GM19395 (cell line): ENCODE results near the gene TNIP3.

Source experiments
- ATAC-seq: cut with Tn5 transposase; IDR thresholded peaks from one replicate; pipeline ENCODE4 v1.9.1; 2021; ENCODE audit warnings: mild to moderate bottlenecking, moderate library complexity; ENCODE audit not compliant: unreplicated experiment

Gene TNIP3

DNA sequence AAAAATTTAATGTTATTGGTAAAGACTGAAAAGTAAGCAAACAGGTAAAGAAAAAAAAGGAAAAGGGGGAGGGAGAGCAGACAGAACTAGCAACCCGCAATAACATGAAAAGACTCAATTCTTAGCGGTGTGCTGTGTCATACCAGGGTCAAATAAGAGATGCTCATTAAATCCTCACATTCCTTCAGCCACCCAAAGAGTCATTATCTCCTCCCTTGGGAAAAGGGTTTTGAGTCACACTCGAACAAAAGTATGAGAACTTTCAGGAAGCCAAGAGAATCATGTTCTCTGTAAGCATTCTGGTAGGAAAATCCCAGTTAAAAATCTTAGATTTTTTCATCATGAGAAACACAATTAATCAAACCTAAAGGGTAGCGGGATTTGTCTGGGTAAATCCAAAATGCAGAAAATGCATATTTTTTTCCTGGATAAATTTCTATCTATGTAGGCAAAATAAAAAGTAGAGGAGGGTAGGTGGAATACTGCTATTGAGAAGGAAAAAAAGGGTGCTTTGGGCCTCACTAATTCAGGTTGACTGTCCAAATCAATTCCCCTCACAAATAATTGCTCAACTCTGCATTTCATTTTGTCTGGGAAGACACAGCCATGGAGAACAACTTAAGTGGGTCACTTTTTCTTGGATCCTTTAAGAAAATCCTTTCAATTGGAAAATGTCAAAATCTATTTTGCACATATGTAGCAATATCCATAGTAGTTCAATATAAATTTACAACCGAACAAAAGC, 23.2 kb downstream of the TNIP3 start:
- no peak for ATAC-seq

DNA sequence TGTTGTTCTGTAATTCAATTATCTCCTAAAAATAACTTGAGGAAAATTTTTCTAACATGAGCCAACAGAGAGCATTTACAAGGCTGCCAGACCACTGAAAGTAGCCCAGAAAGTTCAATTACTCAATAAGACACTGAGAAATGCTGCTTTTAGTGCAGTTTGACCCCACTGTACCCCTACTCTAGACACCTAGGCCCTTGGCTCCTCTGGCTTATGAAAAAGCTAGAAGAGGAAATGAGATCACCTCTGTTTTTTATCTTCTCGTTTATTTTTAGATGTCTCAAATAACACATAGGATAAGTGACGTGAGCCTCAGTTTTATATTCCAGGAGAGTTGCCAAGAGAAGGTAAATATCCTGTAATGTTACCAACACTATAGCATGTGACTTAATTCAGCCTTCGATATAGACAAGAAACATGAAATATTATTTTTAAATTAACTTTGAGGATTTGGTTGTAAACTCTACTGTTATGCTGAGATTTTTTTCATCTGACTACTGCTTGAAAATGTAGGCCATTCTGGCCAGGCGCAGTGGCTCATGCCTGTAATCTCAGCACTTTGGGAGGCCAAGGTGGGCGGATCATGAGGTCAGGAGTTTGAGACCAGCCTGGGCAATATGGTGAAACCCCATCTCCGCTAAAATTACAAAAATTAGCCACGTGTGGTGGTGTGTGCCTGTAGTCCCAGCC, 24.4 kb downstream of the TNIP3 start:
- peak; percentile 77 for ATAC-seq

DNA sequence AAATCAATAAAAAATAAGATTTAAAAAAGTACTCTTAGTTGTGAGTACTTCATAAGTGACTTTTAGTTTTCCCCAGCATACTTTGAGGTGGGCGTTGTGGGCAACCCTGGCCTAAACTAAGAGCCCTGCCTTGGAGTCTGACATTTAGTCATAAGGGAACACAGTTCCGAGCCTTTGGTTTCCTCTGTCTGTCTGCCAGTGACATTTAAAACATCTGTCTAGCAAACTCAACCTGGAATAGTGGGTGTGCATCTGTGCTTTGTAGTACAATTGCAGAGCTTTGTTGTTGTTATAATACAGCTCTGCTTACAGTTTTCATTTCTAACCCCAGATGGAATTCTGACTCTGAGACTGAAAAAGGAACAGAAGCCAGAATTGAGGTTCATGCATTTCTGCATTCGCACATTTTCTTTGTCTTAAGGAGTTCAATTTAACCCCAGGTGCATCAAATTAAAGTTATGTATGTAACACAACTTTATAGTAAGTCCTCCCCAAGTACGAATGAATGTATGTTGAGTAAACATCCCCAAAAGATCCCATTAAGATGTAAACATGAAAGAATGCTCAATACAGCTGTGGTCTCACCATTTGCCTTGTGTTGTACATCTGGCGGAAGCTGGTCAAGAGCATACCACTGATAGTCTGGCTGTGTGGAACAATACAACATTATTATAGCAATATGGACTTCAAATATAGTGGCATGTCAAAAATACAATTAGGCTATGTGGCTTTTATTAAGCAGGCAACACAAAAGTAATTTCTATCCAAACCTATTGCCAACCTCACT, 25.9 kb downstream of the TNIP3 start:
- ATAC-seq = no peak

DNA sequence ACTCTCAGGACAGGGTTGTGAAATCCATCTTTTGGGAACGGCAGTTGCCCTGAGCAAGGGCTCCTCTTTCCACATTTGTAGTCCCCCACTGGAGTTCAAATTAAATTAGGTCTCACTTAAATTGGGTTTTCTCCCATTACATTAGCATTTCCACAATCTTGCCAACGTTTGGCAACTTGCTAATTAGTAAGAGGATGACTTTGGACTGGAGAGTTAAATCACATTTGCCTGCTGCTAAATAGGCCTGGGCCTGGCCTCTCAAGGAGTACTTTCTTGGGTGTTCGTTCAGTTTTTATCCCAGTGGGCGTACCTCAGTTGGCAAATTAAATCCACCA, 33.8 kb downstream of the TNIP3 start:
- no peak for ATAC-seq

DNA sequence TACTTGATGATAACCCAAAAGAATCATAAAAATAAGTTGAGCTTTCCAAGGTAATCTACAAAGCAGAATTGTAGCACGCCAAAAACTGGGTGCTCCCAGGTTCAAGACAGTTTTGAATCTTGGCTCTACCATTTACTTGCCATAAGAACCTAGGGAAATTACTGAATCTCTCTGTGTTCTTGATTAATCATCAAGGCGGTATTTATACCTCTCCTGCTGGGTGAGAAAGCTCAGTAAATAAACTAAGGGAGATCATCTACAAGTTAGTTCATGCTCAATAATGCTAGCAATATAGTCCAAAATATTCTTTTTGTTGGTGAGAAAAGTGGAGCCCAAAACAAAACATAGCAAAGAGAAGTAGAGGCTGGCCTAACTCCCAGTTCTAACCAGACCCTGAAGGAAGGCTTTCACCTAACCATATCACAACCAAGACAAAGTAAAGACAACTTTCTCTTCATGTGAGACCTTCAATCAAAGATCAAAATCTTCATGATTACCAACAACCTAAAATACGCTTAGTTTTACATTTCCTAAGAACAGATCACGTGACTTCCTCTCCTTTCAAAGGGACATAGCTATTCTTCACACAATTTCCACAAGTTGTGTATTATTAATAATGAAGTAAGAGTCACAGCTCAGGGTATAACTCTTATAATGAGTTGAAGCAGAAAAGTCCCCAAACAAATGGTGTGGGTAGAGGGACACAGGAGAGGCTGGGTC, 34.4 kb downstream of the TNIP3 start:
- ATAC-seq = no peak

DNA sequence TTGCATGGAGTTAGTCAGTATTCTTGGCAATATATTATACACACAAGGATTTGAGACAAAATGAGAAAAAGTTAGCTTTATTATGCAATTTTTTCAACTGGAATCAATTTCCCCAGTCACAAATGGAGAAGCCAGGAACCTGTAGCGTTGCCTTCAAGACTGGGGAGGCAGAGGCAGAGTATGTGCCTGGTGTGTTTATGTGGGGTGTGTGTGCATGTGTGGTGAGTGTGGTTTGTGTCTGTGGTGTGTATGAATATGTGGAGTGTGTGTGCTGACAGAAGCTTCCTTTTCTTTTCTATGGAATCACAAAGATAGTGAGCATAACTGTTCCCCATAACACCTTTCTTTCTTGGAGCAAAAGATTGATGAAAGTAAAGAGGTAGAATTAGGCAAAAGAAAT, 37.0 kb downstream of the TNIP3 start:
- no peak for ATAC-seq

DNA sequence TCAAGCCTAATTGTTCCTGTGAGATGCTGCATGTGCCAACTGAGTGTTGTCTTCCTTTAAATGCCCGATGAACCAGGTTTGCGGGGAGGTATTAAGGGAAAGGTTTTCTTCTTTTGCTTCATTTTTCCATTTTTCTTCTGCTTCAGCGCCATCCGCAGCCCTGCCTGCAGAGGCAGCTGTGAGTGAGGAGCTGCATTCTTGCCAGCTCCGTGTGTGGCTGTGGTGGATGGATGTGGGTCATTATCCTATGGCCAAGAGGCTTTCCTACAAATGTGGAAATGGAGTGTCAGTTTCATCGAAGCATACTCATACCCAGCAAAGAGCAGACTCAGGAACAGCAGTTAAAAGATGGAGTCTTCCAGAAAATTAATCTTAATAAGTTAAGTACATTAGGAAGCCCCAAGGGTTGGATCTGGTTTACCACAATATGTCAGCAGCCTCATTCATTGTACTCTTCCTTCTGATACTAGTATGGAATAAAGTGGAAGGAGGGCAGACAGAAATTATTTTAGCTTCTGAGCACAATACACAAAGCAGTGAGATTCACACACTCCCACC, 37.6 kb downstream of the TNIP3 start:
- no peak for ATAC-seq

DNA sequence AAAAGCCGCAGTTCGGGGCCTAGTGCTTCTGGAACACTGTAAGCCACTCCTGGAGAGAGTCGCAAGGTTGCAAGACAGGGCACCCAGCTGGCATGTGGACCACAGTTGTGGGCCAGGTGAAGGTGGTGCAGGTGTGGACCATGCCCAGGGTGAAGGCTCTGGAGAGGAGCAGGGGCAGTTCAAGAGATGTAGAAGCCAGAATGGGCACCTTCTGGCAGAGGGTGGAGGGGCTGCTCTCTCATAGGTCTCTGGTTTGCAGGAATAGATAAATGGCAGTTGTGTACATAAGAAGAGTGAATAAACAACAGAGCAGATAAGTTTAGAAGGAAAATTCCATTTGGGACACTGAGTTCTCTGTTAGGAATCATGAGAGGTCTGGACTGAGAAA, 38.6 kb downstream of the TNIP3 start:
- ATAC-seq = no peak

DNA sequence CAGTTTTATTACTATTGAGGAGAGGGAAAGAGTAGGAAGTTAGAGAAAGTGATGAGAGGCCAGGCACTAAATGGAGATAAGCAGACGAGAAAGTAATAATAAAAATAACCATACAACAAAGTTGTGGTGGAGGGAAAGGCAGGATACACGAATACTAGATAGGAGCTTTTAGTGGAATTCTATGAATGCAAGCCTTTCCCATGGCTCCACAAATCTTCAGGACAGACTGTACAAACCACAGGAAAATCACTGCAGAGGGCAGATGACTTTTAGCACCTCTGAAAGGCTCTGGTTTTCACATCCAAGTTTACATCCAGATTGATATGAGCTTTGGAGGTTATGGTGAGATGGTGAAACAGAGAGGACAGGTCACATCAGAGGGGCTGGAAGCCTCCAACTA, 41.5 kb downstream of the TNIP3 start:
- ATAC-seq = no peak

DNA sequence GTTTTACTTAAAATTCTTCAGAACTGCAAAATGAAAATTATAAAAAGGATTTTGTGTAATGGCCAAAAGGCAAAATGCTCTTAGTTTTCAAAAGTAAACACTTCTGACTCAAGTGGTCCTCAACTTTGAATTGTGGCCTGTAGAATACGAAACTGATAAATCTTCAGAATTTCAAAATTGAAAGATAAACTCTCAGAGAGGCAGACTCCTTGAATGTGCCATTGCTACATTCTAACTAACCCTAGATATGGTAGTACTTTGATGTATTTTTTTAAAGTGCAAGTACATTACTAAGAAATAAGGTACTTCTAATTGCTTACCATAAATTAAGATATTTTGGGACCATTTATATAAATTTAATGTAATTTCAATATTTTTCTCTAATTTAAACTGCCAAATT, 44.4 kb downstream of the TNIP3 start:
- ATAC-seq = no peak

DNA sequence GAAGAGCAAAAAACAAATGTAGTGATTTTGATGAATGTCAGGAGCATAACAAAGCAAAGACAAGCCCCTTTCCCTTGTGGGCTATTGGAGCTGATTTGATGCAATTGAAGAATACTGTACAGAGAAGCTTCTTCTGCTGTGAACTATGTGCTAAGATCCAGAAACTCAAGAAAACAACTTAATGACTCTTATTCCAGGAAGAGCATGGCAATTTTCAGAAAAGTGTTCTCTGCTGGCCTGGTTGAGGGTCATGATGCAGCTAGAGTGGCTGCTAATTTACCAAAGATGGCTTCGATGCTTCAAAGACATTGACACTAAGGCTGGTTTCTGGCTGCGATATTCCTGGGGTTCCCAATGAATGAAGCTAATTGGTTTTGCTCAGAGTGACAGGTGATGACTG, 45.8 kb downstream of the TNIP3 start:
- ATAC-seq = no peak

DNA sequence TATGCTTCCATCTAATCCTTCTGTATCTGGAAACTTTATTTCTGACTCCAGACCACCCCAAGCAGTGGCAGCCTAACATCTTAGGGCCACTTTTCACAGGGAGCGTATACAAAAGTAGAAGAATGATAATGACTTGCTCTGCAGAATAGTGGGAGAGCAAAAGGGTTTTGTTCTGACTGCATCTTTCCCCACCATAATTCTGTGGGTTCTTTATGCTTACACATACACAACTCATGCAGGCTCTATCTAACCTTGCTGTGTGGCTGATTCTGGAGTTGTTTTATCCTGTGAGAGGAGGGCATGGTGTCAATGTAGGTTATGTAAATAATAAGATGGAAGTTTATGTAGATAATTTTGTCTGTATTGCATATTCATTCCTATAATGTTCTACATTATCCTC, 49.4 kb downstream of the TNIP3 start:
- ATAC-seq = no peak

DNA sequence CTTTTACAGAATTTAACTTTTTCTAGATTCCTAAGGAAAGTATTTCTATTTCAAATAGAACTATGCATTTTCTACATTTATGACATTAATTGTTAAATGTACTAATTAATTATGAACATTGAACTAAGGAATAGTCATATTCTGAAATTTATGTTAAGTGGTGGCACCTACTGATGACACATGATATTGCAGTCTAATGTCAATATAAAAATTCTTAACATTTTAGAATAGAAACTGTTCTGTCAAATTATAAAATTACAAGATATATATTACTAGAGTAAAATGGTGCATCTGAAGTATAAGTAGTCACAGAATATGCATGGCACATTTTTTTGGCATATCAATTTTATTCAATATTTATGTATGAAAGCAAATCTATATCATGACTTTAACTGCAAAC, 51.6 kb downstream of the TNIP3 start:
- ATAC-seq = no peak

DNA sequence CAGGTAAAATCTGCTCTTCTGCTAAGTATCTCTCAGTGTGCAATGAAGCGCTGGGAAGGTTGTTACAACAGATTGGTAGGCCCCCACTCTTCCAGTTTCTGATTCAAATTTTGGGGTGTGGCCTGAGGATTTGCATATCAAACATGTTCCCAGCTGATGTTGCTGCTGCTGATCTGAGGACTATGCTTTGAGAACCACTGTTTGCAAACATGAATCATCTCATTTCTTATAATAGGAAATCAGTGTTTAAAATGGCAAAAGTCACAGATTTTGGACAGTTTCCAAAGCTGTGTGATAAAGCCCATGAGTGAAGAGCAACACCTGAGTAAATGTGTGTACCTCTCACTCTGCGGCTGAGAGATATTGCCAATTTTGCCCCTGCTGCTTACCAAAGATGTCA, 55.6 kb downstream of the TNIP3 start:
- ATAC-seq = no peak

DNA sequence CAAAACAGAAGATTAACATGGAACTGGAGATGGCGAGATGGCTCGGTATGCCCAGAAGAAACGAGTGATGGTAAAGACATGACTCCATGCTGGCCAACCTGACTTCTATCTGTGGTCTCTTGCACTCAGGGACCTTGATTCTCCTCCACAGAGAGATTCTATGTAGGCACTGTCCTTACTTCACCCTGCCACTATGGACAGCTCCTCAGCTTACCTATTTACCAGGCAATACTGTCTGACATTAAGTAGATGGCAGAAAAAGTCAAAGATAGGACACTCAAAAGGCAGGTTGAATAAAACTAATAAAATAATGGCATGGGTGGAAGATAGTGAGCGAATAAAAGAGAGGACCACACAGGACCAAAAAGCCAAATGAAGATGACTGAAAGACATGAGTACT, 56.6 kb downstream of the TNIP3 start:
- no peak for ATAC-seq

DNA sequence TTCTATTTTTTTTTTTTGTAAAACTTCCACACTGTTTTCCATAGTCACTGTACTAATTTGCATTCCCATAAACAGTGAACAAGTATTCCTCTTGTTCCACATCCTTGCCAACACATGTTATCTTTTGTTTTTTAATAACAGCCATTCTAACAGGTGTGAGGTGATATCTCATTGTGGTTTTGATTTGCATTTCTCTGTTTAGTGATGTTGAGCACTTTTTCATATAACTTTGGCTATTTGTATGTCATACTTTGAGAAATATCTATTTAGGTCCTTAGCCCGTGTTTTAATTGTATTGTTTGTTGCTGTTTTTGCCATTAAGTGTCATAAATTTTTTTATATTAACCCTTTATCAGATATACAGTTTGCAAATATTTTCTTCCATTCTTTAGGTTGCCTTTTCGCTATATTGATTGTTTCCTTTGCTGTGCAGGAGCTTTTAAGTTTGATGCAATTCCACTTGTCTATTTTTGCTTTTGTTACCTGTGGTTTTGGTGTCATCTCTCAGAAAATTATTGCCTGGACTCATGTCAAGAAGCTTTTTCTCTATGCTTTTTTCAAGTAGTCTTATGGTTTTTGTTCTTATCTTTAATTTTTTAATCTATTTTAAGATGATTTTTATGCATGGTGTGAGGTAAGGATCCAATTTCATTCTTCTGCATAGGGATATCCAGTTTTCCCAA, 63.9 kb downstream of the TNIP3 start:
- ATAC-seq = peak; percentile 56

DNA sequence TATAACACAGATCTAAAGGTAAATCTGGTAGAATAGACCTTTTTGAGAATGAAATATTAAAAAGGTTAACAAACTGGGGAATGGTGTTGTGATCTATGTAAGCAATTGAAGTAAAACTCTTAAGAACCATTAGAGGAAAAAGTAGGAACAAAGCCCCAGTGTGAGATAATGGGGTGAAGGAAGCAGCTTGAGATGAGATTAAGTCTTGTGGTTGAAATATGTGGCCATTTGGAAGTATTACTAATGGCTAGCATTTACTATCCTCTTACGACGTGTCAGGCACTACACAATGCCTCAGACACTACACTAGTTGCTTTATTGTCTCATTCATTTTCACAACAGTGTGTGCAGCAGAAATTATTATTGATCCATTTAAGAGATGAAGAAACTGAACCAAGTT, 65.9 kb downstream of the TNIP3 start:
- no peak for ATAC-seq

DNA sequence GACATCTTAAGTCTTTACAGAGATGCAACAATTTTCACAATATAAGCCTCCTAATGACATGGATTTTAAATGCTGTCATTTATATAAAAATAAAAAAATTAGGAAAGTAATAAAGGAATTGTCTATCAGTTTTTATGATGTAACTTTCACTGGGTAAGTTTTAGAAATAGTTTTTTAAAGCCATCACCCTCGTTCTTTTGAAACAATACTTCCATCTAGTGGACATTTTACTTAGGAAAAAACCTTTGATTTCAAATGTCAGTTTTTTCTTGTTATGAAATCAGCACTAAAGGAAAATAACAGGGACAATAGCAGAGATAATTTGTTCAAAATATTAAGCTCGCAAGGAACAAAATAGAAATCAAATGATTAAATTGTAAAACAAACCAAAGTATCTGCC, 67.5 kb downstream of the TNIP3 start:
- no peak for ATAC-seq

DNA sequence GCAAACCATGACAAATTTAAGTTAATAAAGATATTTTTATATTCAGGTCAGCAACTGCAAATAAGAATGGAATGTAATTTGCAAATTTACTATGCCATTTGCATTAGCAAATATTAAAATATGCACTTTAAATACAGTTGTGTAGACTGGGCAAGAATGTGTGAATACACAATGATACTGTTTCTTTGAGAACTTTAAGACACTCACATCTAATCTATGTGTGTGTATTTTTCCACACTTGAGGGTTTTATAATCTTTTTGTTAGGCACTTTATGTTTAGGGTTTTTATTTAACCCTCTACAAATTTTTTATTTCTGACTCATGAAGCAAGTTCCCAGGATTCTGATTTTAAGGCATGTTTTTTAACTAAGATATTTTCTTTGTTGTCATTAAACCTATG, 67.9 kb downstream of the TNIP3 start:
- no peak for ATAC-seq

DNA sequence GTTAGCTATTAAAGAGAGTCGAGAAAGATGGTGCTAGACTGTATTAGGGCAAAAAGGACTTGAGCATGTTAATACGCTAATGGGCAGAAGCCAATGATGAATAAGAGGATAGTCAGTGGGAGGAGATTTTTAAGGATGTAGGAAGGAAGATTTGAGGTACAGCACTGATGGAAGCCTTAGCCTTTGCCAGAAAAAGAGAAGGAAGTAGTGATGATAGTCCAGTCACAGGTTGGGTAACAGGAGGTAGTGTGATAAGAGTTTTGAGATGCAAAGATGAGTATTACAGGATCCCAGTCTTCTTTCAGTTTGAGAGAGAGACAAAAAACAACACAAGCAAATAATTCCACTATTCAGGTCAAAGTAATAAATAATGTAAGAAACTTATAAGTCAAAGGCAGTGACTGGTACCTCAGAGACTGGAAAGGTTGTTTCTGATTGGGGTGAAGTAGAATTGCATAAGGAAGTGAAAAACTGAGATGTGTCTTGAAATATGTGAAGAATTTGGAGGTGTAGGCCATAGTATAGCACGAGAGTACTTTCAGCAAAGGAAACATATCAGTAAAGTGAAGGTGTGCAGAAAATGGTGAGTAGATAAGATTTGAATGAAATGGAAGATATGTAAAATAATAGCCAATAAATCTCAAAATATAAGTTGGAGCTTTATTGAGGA, 69.7 kb downstream of the TNIP3 start:
- no peak for ATAC-seq
